SK-N-SH treated with all-trans-retinoic acid at 6 μM for 48 hours (cell line): Measurements from ENCODE around the gene RBFOX1.

Source experiments
- ATAC-seq: fragments of 200-7000 bp; cut with Tn5 transposase; 3 replicates; pipeline ENCODE4 v1.9.1; 2020; ENCODE audit warnings: mild to moderate bottlenecking, moderate library complexity
- ARNTL ChIP-seq: fragments of 450-650 bp; formaldehyde crosslinking; IDR thresholded peaks from 2 replicates; pipeline ENCODE4 v1.5.0; 2020; ENCODE audit warnings: low read depth, mild to moderate bottlenecking, moderate library complexity, borderline replicate concordance
- BACH2 ChIP-seq: fragments of 250-450 bp; sonication (Bioruptor Pico); IDR thresholded peaks from 2 replicates; pipeline ENCODE4 v1.9.0; 2021; ENCODE audit warnings: mild to moderate bottlenecking, borderline replicate concordance
- CSDC2 ChIP-seq: fragments of 250-450 bp; sonication (Bioruptor Pico); IDR thresholded peaks from 2 replicates; pipeline ENCODE4 v1.5.0; 2020; ENCODE audit warnings: mild to moderate bottlenecking, moderate library complexity
- ESRRG ChIP-seq: fragments of 250-450 bp; sonication (Bioruptor Pico); IDR thresholded peaks from 2 replicates; pipeline ENCODE4 v1.6.1; 2021; ENCODE audit warnings: mild to moderate bottlenecking
- GLIS3 ChIP-seq: fragments of 250-450 bp; sonication (Bioruptor Pico); IDR thresholded peaks from 2 replicates; pipeline ENCODE4 v1.5.0; 2020; ENCODE audit warnings: mild to moderate bottlenecking, moderate library complexity
- ISL1 ChIP-seq: fragments of 250-450 bp; sonication (Bioruptor Pico); IDR thresholded peaks from 2 replicates; pipeline ENCODE4 v2.1.2; 2022; ENCODE audit warnings: mild to moderate bottlenecking, moderate library complexity
- PPARA ChIP-seq: fragments of 250-450 bp; sonication (Bioruptor Pico); IDR thresholded peaks from 2 replicates; pipeline ENCODE4 v1.5.0; 2020; ENCODE audit warnings: mild to moderate bottlenecking, borderline replicate concordance
- RARB ChIP-seq: fragments of 250-450 bp; sonication (Bioruptor Pico); IDR thresholded peaks from 2 replicates; pipeline ENCODE4 v1.8.0; 2021; ENCODE audit warnings: mild to moderate bottlenecking, moderate library complexity
- SNAI2 ChIP-seq: fragments of 250-450 bp; sonication (Bioruptor Pico); IDR thresholded peaks from 2 replicates; pipeline ENCODE4 v1.5.0; 2020; ENCODE audit warnings: mild to moderate bottlenecking, moderate library complexity
- TCF4 ChIP-seq: fragments of 250-450 bp; sonication (Bioruptor Pico); IDR thresholded peaks from 2 replicates; pipeline ENCODE4 v1.8.0; 2021; ENCODE audit warnings: mild to moderate bottlenecking, moderate library complexity, borderline replicate concordance
- TOX ChIP-seq: fragments of 250-450 bp; sonication (Bioruptor Pico); IDR thresholded peaks from 2 replicates; pipeline ENCODE4 v1.8.0; 2021; ENCODE audit warnings: mild to moderate bottlenecking, moderate library complexity, borderline replicate concordance
- ZC3H10 ChIP-seq: fragments of 250-450 bp; sonication (Bioruptor Pico); IDR thresholded peaks from 2 replicates; pipeline ENCODE4 v1.5.1; 2021; ENCODE audit warnings: mild to moderate bottlenecking, moderate library complexity
- ZFP3 ChIP-seq: fragments of 250-450 bp; sonication (Bioruptor Pico); IDR thresholded peaks from 2 replicates; pipeline ENCODE4 v1.5.0; 2020; ENCODE audit warnings: mild to moderate bottlenecking, moderate library complexity
- ZNF565 ChIP-seq: fragments of 450-650 bp; formaldehyde crosslinking; conservative IDR thresholded peaks from 2 replicates; pipeline ENCODE4 v1.5.0; 2020; ENCODE audit warnings: low read depth, mild to moderate bottlenecking, moderate library complexity
- ZNF70 ChIP-seq: fragments of 450-650 bp; formaldehyde crosslinking; IDR thresholded peaks from 2 replicates; pipeline ENCODE4 v1.5.0; 2020; ENCODE audit warnings: mild to moderate bottlenecking, moderate library complexity
- ZNF8 ChIP-seq: fragments of 450-650 bp; formaldehyde crosslinking; IDR thresholded peaks from 2 replicates; pipeline ENCODE4 v1.5.0; 2020; ENCODE audit warnings: mild to moderate bottlenecking, moderate library complexity
- TF ChIP-seq, protein P1 (sequence below): fragments of 250-450 bp; sonication (Bioruptor Pico); IDR thresholded peaks from 2 replicates; pipeline ENCODE4 v1.5.0; 2020; ENCODE audit warnings: mild to moderate bottlenecking, moderate library complexity
- TF ChIP-seq, protein P2 (sequence below): fragments of 250-450 bp; sonication (Bioruptor Pico); IDR thresholded peaks from 2 replicates; pipeline ENCODE4 v1.8.0; 2020; ENCODE audit warnings: mild to moderate bottlenecking, moderate library complexity, borderline replicate concordance
- TF ChIP-seq, protein P3 (sequence below): fragments of 250-450 bp; sonication (Bioruptor Pico); IDR thresholded peaks from 2 replicates; pipeline ENCODE4 v1.5.1; 2021; ENCODE audit warnings: mild to moderate bottlenecking, moderate library complexity
- TF ChIP-seq, protein P4 (sequence below): fragments of 250-450 bp; sonication (Bioruptor Pico); IDR thresholded peaks from 2 replicates; pipeline ENCODE4 v1.5.1; 2020; ENCODE audit warnings: low read depth, mild to moderate bottlenecking, moderate library complexity
- TF ChIP-seq, protein P5 (sequence below): fragments of 250-450 bp; sonication (Bioruptor Pico); IDR thresholded peaks from 2 replicates; pipeline ENCODE4 v1.8.0; 2021; ENCODE audit warnings: low read depth, mild to moderate bottlenecking, moderate library complexity, borderline replicate concordance

RBFOX1 gene

DNA sequence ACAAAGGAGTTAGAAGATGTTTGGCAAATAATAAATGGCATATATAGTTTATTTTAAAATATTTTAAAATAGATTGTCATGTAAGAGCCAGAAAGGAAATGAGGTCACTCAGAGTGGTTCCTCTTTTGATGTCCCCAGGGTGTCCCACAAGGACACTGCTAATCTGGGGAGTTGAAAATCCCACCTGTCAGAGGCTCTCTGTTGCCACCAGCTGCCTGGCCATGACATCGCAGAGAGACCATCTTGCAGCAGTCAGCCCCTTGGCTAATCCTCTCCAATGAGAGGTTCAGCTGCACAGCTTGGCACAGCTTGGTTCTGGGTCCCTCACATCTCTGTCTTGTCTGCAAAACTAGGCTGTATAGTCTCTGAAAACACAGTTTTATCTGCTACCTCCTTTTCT lies 11.0 kb upstream of the RBFOX1 start:
- TF ChIP-seq, protein P1, sequence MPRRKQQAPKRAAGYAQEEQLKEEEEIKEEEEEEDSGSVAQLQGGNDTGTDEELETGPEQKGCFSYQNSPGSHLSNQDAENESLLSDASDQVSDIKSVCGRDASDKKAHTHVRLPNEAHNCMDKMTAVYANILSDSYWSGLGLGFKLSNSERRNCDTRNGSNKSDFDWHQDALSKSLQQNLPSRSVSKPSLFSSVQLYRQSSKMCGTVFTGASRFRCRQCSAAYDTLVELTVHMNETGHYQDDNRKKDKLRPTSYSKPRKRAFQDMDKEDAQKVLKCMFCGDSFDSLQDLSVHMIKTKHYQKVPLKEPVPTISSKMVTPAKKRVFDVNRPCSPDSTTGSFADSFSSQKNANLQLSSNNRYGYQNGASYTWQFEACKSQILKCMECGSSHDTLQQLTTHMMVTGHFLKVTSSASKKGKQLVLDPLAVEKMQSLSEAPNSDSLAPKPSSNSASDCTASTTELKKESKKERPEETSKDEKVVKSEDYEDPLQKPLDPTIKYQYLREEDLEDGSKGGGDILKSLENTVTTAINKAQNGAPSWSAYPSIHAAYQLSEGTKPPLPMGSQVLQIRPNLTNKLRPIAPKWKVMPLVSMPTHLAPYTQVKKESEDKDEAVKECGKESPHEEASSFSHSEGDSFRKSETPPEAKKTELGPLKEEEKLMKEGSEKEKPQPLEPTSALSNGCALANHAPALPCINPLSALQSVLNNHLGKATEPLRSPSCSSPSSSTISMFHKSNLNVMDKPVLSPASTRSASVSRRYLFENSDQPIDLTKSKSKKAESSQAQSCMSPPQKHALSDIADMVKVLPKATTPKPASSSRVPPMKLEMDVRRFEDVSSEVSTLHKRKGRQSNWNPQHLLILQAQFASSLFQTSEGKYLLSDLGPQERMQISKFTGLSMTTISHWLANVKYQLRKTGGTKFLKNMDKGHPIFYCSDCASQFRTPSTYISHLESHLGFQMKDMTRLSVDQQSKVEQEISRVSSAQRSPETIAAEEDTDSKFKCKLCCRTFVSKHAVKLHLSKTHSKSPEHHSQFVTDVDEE (CRISPR knock-in tag) = no peak
- TF ChIP-seq ISL1 (CRISPR knock-in tag) = no peak
- TF ChIP-seq ZNF70 = no peak
- TF ChIP-seq TOX (CRISPR knock-in tag) = no peak
- TF ChIP-seq, protein P2, sequence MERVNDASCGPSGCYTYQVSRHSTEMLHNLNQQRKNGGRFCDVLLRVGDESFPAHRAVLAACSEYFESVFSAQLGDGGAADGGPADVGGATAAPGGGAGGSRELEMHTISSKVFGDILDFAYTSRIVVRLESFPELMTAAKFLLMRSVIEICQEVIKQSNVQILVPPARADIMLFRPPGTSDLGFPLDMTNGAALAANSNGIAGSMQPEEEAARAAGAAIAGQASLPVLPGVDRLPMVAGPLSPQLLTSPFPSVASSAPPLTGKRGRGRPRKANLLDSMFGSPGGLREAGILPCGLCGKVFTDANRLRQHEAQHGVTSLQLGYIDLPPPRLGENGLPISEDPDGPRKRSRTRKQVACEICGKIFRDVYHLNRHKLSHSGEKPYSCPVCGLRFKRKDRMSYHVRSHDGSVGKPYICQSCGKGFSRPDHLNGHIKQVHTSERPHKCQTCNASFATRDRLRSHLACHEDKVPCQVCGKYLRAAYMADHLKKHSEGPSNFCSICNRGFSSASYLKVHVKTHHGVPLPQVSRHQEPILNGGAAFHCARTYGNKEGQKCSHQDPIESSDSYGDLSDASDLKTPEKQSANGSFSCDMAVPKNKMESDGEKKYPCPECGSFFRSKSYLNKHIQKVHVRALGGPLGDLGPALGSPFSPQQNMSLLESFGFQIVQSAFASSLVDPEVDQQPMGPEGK = no peak
- no peak for TF ChIP-seq GLIS3
- no peak for TF ChIP-seq TCF4 (CRISPR knock-in tag)
- TF ChIP-seq ARNTL (CRISPR knock-in tag) = no peak
- no peak for TF ChIP-seq ZNF565 (CRISPR knock-in tag)
- TF ChIP-seq BACH2 (CRISPR knock-in tag) = no peak
- TF ChIP-seq ZNF8 = no peak
- TF ChIP-seq, protein P3, sequence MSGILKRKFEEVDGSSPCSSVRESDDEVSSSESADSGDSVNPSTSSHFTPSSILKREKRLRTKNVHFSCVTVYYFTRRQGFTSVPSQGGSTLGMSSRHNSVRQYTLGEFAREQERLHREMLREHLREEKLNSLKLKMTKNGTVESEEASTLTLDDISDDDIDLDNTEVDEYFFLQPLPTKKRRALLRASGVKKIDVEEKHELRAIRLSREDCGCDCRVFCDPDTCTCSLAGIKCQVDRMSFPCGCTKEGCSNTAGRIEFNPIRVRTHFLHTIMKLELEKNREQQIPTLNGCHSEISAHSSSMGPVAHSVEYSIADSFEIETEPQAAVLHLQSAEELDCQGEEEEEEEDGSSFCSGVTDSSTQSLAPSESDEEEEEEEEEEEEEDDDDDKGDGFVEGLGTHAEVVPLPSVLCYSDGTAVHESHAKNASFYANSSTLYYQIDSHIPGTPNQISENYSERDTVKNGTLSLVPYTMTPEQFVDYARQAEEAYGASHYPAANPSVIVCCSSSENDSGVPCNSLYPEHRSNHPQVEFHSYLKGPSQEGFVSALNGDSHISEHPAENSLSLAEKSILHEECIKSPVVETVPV (CRISPR knock-in tag) = no peak
- TF ChIP-seq PPARA (CRISPR knock-in tag) = no peak
- no peak for TF ChIP-seq CSDC2
- TF ChIP-seq, all 23 proteins: peak for 0
- ATAC-seq = no peak

DNA sequence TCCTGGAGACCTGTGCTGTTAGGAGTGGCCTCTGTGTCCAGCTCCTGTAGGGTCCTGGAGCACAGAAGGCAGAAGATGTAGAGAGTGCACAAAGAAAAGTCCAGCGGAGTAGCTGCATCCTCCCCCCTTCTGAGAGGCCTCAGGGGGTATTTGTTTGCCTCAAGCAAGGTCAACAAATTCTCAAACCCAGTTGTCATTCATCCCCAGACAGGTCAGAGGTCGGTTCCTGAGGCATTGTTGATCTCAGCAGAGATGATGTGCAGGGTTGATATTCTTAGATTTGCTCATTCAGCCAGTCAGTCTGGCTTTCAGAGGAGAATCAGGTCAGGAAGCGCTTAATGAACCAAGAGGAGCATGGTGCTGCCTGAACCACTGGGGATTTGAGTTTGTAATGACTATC lies 8.3 kb upstream of the RBFOX1 start:
- ATAC-seq = no peak
- TF ChIP-seq SNAI2 = no peak
- no peak for TF ChIP-seq ISL1 (CRISPR knock-in tag)
- TF ChIP-seq, protein P4, sequence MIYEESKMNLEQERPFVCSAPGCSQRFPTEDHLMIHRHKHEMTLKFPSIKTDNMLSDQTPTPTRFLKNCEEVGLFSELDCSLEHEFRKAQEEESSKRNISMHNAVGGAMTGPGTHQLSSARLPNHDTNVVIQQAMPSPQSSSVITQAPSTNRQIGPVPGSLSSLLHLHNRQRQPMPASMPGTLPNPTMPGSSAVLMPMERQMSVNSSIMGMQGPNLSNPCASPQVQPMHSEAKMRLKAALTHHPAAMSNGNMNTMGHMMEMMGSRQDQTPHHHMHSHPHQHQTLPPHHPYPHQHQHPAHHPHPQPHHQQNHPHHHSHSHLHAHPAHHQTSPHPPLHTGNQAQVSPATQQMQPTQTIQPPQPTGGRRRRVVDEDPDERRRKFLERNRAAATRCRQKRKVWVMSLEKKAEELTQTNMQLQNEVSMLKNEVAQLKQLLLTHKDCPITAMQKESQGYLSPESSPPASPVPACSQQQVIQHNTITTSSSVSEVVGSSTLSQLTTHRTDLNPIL (CRISPR knock-in tag) = no peak
- TF ChIP-seq ZNF70 = no peak
- TF ChIP-seq, protein P2 = no peak
- no peak for TF ChIP-seq TCF4 (CRISPR knock-in tag)
- no peak for TF ChIP-seq ZC3H10 (CRISPR knock-in tag)
- TF ChIP-seq BACH2 (CRISPR knock-in tag) = no peak
- no peak for TF ChIP-seq ZFP3 (CRISPR knock-in tag)
- no peak for TF ChIP-seq CSDC2

DNA sequence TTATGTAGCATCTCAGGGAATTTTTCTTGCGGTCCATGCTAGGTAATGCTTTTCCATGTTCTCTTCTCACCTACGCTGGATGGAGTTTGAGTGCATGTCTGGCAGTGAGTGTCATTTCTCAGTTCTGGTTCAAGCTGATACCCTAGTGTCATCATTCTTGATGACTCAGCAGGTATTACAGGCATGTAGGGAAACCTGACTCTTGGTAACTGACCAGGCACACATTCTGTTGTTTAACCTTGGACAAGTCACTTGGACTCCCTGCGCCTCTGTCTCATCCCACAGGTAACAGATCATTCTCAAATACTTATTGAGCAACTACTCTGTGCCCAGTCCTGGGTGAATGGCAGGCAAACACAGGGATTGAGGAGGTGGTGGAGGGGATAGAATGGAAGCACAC lies 6.8 kb upstream of the RBFOX1 start:
- TF ChIP-seq ZC3H10 (CRISPR knock-in tag) (no peak), ZNF70 (no peak), ZNF565 (CRISPR knock-in tag) (no peak), ESRRG (CRISPR knock-in tag) (no peak), PPARA (CRISPR knock-in tag) (no peak), RARB (CRISPR knock-in tag) (no peak)
- TF ChIP-seq, protein P5, sequence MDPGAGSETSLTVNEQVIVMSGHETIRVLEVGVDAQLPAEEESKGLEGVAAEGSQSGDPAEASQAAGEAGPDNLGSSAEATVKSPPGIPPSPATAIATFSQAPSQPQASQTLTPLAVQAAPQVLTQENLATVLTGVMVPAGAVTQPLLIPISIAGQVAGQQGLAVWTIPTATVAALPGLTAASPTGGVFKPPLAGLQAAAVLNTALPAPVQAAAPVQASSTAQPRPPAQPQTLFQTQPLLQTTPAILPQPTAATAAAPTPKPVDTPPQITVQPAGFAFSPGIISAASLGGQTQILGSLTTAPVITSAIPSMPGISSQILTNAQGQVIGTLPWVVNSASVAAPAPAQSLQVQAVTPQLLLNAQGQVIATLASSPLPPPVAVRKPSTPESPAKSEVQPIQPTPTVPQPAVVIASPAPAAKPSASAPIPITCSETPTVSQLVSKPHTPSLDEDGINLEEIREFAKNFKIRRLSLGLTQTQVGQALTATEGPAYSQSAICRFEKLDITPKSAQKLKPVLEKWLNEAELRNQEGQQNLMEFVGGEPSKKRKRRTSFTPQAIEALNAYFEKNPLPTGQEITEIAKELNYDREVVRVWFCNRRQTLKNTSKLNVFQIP = no peak
- ATAC-seq = no peak
